Parathyroid adenoma (tissue), 2 donors: ENCODE results near the gene TMEM184A.

Experiments
- H2AFZ ChIP-seq: fragments of 300-600 bp; sonication (generic); one replicate; pipeline ENCODE4 v1.7.0; 2017; ENCODE audit warnings: antibody characterized with exemption, mild to moderate bottlenecking
- H3K27ac ChIP-seq: fragments of 300-600 bp; sonication (generic); one replicate; pipeline ENCODE4 v1.7.0; 2017
- H3K27me3 ChIP-seq: fragments of 300-600 bp; sonication (generic); one replicate; pipeline ENCODE4 v1.7.0; 2017; ENCODE audit warnings: low read length; ENCODE audit not compliant: control insufficient read depth, insufficient read depth
- H3K36me3 ChIP-seq: fragments of 300-600 bp; sonication (generic); one replicate; pipeline ENCODE4 v1.7.0; 2017; ENCODE audit warnings: low read length; ENCODE audit not compliant: control insufficient read depth, insufficient read depth
- H3K4me1 ChIP-seq: fragments of 300-600 bp; sonication (generic); one replicate; pipeline ENCODE4 v1.7.0; 2017; ENCODE audit warnings: control low read depth
- H3K4me2 ChIP-seq: fragments of 300-600 bp; sonication (generic); one replicate; pipeline ENCODE4 v1.7.0; 2017; ENCODE audit warnings: low read length
- H3K4me3 ChIP-seq: fragments of 300-600 bp; sonication (generic); one replicate; pipeline ENCODE4 v1.7.0; 2017; ENCODE audit warnings: low read depth, low read length
- H3K79me2 ChIP-seq: fragments of 300-600 bp; sonication (generic); one replicate; pipeline ENCODE4 v1.7.0; 2017; ENCODE audit warnings: control low read depth
- H3K9ac ChIP-seq: fragments of 300-600 bp; sonication (generic); one replicate; pipeline ENCODE4 v1.7.0; 2017; ENCODE audit warnings: mild to moderate bottlenecking
- H3K9me3 ChIP-seq: fragments of 300-600 bp; sonication (generic); one replicate; pipeline ENCODE4 v1.7.0; 2017; ENCODE audit warnings: low read length; ENCODE audit not compliant: control insufficient read depth
- TF ChIP-seq, protein P1 (sequence below): fragments of 300-600 bp; sonication (generic); IDR thresholded peaks from one replicate; pipeline ENCODE4 v1.7.0; 2017; ENCODE audit warnings: antibody characterized with exemption, mild to moderate bottlenecking
- donor health status: primary hyperparathyroidism.

Gene TMEM184A

DNA sequence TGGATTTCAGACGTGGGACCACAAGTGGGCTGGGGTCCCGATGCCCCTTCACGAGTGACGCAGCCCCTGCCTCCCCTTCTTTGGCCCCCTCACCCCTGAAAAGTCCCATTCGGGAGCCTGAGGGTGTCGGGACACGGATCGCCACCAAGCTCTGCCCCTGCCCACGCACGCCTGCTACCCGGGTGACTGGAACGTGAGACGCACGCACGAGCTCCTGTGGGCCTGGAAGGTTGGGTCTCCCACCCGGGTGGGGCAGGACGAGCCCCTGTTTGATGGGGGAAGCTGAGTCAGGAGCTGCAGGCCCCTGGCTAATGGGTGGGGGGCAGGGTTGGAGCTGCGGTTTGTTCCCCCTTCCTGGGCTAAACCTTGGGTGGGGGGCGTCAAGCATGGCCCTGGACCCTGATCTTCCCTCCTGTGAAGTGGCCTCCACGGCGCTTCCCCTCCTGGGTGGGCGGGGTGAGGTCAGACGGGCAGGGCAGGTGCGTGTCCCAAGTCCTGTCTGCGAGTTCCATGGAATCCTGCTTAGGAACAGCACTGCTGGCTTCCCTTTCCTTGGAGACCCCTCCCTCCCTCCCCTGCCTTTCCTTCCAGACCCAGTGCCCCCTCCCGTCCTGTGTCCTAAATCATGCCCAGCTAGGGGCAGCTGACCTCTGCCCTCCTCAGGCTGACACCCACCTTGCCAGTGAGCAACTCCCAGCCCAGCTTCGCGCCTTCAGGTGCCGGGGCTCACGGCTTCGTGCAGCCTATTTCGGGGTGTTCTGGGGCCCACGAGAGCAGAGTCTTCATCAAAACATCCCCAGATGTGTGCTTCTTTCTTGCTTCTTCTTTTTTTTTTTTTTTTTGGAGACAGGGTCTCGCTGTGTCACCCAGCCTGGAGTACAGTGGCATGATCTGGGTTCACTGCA is 5.3 kb upstream of the TMEM184A start:
- no peaks in the 10 kb centered on the region for H3K36me3 ChIP-seq
- no peak overlapping the region for H3K9ac ChIP-seq
- H3K27me3 ChIP-seq = no peaks in the 10 kb centered on the region
- TF ChIP-seq, protein P1, sequence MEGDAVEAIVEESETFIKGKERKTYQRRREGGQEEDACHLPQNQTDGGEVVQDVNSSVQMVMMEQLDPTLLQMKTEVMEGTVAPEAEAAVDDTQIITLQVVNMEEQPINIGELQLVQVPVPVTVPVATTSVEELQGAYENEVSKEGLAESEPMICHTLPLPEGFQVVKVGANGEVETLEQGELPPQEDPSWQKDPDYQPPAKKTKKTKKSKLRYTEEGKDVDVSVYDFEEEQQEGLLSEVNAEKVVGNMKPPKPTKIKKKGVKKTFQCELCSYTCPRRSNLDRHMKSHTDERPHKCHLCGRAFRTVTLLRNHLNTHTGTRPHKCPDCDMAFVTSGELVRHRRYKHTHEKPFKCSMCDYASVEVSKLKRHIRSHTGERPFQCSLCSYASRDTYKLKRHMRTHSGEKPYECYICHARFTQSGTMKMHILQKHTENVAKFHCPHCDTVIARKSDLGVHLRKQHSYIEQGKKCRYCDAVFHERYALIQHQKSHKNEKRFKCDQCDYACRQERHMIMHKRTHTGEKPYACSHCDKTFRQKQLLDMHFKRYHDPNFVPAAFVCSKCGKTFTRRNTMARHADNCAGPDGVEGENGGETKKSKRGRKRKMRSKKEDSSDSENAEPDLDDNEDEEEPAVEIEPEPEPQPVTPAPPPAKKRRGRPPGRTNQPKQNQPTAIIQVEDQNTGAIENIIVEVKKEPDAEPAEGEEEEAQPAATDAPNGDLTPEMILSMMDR = no peak
- H3K9me3 ChIP-seq = no peaks in the 10 kb centered on the region
- no peak overlapping the region for H2AFZ ChIP-seq
- H3K4me1 ChIP-seq = no peaks in the 10 kb centered on the region
- no peak overlapping the region for H3K27ac ChIP-seq
- no peak overlapping the region for H3K4me3 ChIP-seq
- H3K4me2 ChIP-seq = no peak overlapping the region
- no peaks in the 10 kb centered on the region for H3K79me2 ChIP-seq

DNA sequence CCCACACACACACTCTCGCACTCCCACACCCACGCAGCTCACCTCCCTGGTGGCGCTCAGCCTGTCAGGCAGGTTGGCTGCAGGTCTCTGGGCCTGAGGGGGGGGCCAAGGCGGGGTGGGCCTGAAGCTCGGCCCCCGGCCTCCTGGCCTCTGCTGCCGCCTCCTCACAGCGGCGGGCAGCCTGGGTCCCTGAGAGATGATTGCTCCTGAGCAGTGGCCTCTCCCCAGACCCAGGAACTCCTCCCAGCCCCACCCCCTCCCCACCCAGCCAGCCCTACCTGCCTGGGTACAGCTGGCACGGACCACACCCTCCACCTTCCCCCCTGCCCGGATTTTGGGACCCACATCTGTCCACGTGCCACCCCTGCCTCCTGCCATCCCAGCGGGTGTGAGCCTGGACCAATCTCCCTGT is 4.6 kb upstream of the TMEM184A start:
- Histone ChIP-seq H3K27me3 (no peaks in the 10 kb centered on the region), H3K27ac (no peak overlapping the region), H3K79me2 (no peaks in the 10 kb centered on the region), H3K4me1 (peaks cover 4% of the 10 kb centered on the region), H2AFZ (no peak overlapping the region), H3K4me2 (no peak overlapping the region), H3K4me3 (no peak overlapping the region), H3K9me3 (no peaks in the 10 kb centered on the region), H3K36me3 (no peaks in the 10 kb centered on the region), H3K9ac (no peak overlapping the region)
- TF ChIP-seq, protein P1 = no peak

DNA sequence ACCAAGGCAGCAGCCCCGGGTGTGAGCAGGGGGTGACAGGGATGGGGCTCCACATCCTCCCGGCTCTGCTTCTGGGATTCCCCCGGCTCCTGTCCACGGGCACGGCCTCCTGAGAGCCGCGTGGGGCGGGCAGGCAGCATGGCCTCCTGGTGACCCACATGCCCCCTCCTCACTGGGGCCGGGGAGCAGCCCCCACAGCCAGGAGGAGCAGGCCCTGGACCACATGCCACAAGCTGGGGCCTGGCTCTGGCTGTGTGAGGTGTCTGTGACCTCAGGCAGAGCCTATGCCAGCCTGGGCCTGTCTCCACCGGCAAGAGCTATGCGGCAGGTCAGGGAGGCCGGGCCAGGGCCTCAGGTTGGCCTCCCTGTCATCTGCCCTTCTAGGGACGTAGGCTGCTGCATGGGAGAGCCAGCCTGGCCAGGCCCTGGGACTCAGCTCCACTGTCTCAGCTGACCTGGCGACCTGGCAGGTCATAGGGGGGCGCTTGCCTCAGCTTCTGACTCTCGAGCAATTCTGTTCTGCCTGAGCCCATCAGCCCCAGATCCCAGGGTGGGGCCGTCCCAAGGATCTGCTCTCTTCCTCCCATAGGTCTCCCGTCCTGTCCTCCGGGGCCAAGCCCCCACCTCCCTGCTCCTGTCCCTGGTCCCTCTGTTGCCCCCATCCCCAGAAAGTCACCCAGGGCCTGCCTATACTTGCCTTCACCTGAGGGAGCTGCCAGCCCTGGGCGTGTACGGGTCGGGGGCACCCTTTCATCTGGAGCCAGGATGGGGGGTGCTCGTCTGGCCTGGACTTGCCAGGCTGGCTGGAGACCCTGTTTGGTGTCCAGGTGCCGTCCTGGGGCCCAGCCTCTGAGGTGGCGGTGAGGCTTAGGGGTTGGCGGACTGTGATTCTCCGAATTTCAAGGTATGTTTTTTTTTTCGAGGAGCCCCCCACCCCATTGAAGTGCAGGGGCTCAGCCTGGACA is 3.9 kb upstream of the TMEM184A start:
- no peak overlapping the region for H3K4me3 ChIP-seq
- no peak overlapping the region for H3K9ac ChIP-seq
- no peaks in the 10 kb centered on the region for H3K36me3 ChIP-seq
- no peaks in the 10 kb centered on the region for H3K79me2 ChIP-seq
- H3K9me3 ChIP-seq = no peaks in the 10 kb centered on the region
- no peak overlapping the region for H2AFZ ChIP-seq
- no peaks in the 10 kb centered on the region for H3K27me3 ChIP-seq
- H3K4me2 ChIP-seq = no peak overlapping the region
- H3K27ac ChIP-seq = no peak overlapping the region
- peaks cover 10% of the 10 kb centered on the region for H3K4me1 ChIP-seq
- TF ChIP-seq, protein P1 = no peak

DNA sequence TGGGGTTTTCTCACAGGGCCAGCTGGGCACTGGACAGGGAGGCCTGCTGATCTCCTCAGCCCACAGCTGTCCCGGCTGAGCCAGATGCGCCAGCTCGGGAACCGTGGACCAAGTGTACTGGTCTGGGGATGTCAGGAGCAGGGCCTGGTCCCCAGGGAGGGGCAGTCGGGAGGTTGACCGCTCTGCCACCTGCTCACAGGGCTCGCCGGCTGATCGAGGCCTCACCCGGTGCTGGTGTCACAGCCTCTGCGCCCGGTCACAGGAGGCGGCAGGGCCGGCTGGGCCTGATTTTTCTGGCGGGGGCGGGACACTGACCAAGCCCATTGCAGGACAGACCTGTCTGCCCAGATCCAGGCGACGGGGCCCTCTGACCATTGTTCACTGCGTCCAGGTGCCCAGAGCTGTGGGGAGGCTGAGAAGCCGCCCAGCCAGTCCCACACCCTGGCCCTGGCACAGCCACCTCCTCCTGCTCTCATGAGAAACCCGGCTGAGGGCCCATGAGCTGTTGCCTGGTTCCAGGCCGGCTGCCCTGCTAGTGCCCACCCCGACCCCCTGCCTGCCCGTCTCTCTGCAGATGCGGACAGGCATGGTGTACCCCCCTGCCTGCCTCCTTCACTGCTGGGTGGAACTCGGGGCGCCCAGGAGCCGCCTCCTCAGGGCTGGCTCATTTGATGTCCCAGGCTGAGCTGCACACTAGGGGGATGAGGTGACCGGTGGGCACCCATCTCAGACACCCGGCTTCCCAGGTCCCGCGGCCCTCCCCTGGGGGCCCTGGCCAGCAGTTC is 3.0 kb upstream of the TMEM184A start:
- no peak overlapping the region for H2AFZ ChIP-seq
- H3K27ac ChIP-seq = no peak overlapping the region
- no peak overlapping the region for H3K9ac ChIP-seq
- H3K9me3 ChIP-seq = no peaks in the 10 kb centered on the region
- peaks cover 11% of the 10 kb centered on the region for H3K4me1 ChIP-seq
- TF ChIP-seq, protein P1 = no peak
- no peak overlapping the region for H3K4me3 ChIP-seq
- H3K27me3 ChIP-seq = no peaks in the 10 kb centered on the region
- H3K79me2 ChIP-seq = no peaks in the 10 kb centered on the region
- H3K4me2 ChIP-seq = no peak overlapping the region
- no peaks in the 10 kb centered on the region for H3K36me3 ChIP-seq
